ENCODE measurements around the gene HOOK1. TPM values are rescaled to one million over a fixed set of nuclear protein-coding genes. Genes with fewer than 3 reads are reported as not detected.
A peak's percentile ranks its signal among the peaks of the same experiment; 100 is the strongest.

Gene HOOK1
- total and polyA plus RNA-seq, 8 donors = 10.9 to 32.0 (median 24.7) TPM

GRCh38 chr1:59776960-59777852, 37.5 kb upstream of the HOOK1 start:
- Histone ChIP-seq H3K4me3 (no peak overlapping the region), H3K27ac (no peak overlapping the region), H3K4me1 (peaks cover 0 to 5% (median under 1%) of the 10 kb centered on the region in 3 donors), H3K27me3 (no peaks in the 10 kb centered on the region), H3K36me3 (no peaks in the 10 kb centered on the region), H3K9me3 (no peaks in the 10 kb centered on the region)
- 78 to 82% methylated on average over 7 of the region's 7 CpGs for WGBS, 2 donors
- ATAC-seq (peak in 1 of 4 donors; percentile 16), FAIRE-seq (no peak), DNase-seq (no peak)
- TF ChIP-seq CTCF (IDR thresholded peaks at IDR 0.05) = no peak
- intact Hi-C loops (cut with DNase I) = no loop called here

DNA sequence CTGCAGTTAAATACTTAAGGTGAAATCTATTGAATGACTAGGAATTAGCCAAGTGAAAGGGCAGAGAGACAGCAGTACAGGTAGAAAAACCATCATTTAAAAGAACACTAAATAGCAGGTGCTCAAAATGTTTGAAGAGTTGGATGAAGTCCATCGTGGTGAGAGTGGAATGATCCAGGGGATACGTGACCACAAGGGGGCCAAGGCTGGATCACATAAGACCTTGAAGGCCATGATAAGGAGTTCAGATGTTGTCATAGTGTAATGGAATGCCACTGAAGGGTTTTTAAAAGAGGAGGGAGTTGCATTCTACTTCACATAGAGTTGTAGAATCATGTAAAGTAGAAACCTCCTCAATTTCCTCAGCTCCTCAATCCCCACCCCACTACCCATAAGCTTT, 34.8 kb upstream of the HOOK1 start:
- WGBS, 2 donors = 35% methylated on average over 2 of the region's 2 CpGs
- Histone ChIP-seq H3K9me3 (no peaks in the 10 kb centered on the region), H3K4me3 (no peak overlapping the region), H3K27me3 (no peaks in the 10 kb centered on the region), H3K4me1 (no peaks in the 10 kb centered on the region), H3K27ac (no peak overlapping the region), H3K36me3 (no peaks in the 10 kb centered on the region)
- DNase-seq = no peak
- no peak for TF ChIP-seq CTCF (IDR thresholded peaks at IDR 0.05)
- ATAC-seq = peak in 1 of 4 donors; percentile 26
- intact Hi-C loops (cut with DNase I) = no loop called here
- no peak for FAIRE-seq

- Histone ChIP-seq H3K36me3 (no peaks in the 10 kb centered on the region), H3K4me1 (no peaks in the 10 kb centered on the region), H3K27me3 (no peaks in the 10 kb centered on the region), H3K9me3 (no peaks in the 10 kb centered on the region), H3K27ac (no peak overlapping the region), H3K4me3 (no peak overlapping the region)
- no peak for DNase-seq
- no peak for TF ChIP-seq CTCF (IDR thresholded peaks at IDR 0.05)
- no peak for FAIRE-seq
- intact Hi-C loops (cut with DNase I) = no loop called here
- ATAC-seq = no peak
Measured at GRCh38 chr1:59788825-59789224, 25.9 kb upstream of the HOOK1 start.

DNA sequence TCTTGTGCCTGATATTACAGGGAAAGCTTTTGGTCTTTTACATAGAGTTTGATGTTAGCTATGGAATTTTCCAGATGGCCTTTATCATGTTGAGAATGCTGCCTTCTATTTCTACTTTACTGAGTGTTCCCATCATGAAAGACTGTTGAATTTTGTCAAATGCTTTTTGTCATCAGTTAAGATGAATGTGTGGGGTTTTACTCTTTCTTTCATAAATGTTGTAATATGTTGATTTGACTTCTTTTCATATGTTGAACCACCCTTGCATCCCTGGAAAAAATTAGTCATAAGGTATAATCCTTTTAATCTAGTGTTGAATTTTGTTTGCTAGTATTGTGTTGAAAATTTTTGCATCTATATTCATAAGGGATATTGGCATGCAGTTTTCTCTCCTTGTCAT, 16.1 kb upstream of the HOOK1 start:
- ATAC-seq (no peak), DNase-seq (no peak), FAIRE-seq (no peak)
- intact Hi-C loops (cut with DNase I) = no loop called here
- no peaks in the 10 kb centered on the region for H3K36me3 ChIP-seq
- H3K4me3 ChIP-seq = no peak overlapping the region
- H3K27me3 ChIP-seq = no peaks in the 10 kb centered on the region
- no peak for TF ChIP-seq CTCF (IDR thresholded peaks at IDR 0.05)
- no peak overlapping the region for H3K27ac ChIP-seq
- no peaks in the 10 kb centered on the region for H3K9me3 ChIP-seq
- H3K4me1 ChIP-seq = no peaks in the 10 kb centered on the region

GRCh38 chr1:59803458-59804038, 11.2 kb upstream of the HOOK1 start:
- ATAC-seq (no peak), DNase-seq (no peak), FAIRE-seq (no peak)
- H3K36me3 ChIP-seq = no peaks in the 10 kb centered on the region
- WGBS, 2 donors = 70 to 76% methylated on average over 1 of the region's 1 CpG
- no peak overlapping the region for H3K4me3 ChIP-seq
- no peak for TF ChIP-seq CTCF (IDR thresholded peaks at IDR 0.05)
- H3K9me3 ChIP-seq = no peaks in the 10 kb centered on the region
- H3K4me1 ChIP-seq = no peaks in the 10 kb centered on the region
- intact Hi-C loops (cut with DNase I) = no loop called here
- no peak overlapping the region for H3K27ac ChIP-seq
- no peaks in the 10 kb centered on the region for H3K27me3 ChIP-seq
